Urinary bladder (tissue), 4 donors: ENCODE measurements around the gene SPATA20. TPM values are rescaled to one million over a fixed set of nuclear protein-coding genes. Genes with fewer than 3 reads are reported as not detected.

ENCODE experiments used
- DNase-seq: peaks from one replicate; pipeline ENCODE4 v3.0.0-alpha.2; 2015; ENCODE audit errors: extremely low spot score
- H3K27ac ChIP-seq: one replicate; pipeline ENCODE4 v1.5.1; 2013; ENCODE audit warnings: low read depth, mild to moderate bottlenecking, moderate library complexity
- H3K36me3 ChIP-seq: one replicate; pipeline ENCODE4 v1.6.1; 2013; ENCODE audit warnings: mild to moderate bottlenecking, moderate library complexity; ENCODE audit not compliant: insufficient read depth
- H3K4me1 ChIP-seq: one replicate; pipeline ENCODE4 v1.6.1; 2013; ENCODE audit warnings: mild to moderate bottlenecking, moderate library complexity; ENCODE audit not compliant: insufficient read depth
- H3K4me3 ChIP-seq: one replicate; pipeline ENCODE4 v1.5.1; 2013; ENCODE audit warnings: low read depth, low read length
- WGBS: extraction: QIAGEN DNeasy Blood & Tissue Kit; methylation state at CpG from one replicate; pipeline ENCODE4 v1.1.7; 2013; 5-methylcytosine and 5-hydroxymethylcytosine counted together
- polyA plus RNA-seq: library from polyadenylated mRNA; stranded (reverse); fragments of 200-250 nt; gene quantifications from one replicate; pipeline ENCODE4 v1.2.3, GENCODE V29; 2013
- total RNA-seq: library from RNA; depleted of rRNA; stranded (reverse); fragments of >200 nt; gene quantifications from one replicate; pipeline ENCODE4 v1.2.3, GENCODE V29; 2014
- donor health status: healthy with polysubstance abuse.
- donor health status: healthy.

The SPATA20 gene
- total and polyA plus RNA-seq, 2 donors, result 32.5 to 32.6 TPM

- no peak for DNase-seq
- Histone ChIP-seq H3K36me3 (no peaks in the 10 kb centered on the region), H3K4me3 (no peak overlapping the region), H3K27ac (no peak overlapping the region), H3K4me1 (no peaks in the 10 kb centered on the region)
- 63% methylated on average over 10 of the region's 10 CpGs for WGBS
These were observed 58.5 kb downstream of the SPATA20 start for GRCh38 chr17:50605429-50605828.

Other genes starting within 250 kb of the SPATA20 start
- 17.6 TPM for gene XYLT2, start 201.0 kb upstream of the SPATA20 start, total RNA-seq
- gene XYLT2, start 201.0 kb upstream of the SPATA20 start, polyA plus RNA-seq, result 27.8 TPM
- 38.6 TPM for gene MRPL27, start 174.0 kb upstream of the SPATA20 start, total RNA-seq
- gene MRPL27, start 174.0 kb upstream of the SPATA20 start, polyA plus RNA-seq, result 99.6 TPM
- 2.7 TPM for gene EME1, start 173.9 kb upstream of the SPATA20 start, total RNA-seq
- gene EME1, start 173.9 kb upstream of the SPATA20 start, polyA plus RNA-seq, result 0.29 TPM
- gene LRRC59, start 149.7 kb upstream of the SPATA20 start, total RNA-seq, result 62.5 TPM
- gene LRRC59, start 149.7 kb upstream of the SPATA20 start, polyA plus RNA-seq, result 48.3 TPM
- gene ACSF2, start 121.0 kb upstream of the SPATA20 start, total RNA-seq, result 23.2 TPM
- gene ACSF2, start 121.0 kb upstream of the SPATA20 start, polyA plus RNA-seq, result 32.6 TPM
- gene CHAD, start 78.3 kb upstream of the SPATA20 start, total RNA-seq, result 0.32 TPM
- not detected for gene CHAD, start 78.3 kb upstream of the SPATA20 start, polyA plus RNA-seq
- 17.0 TPM for gene RSAD1, start 68.3 kb upstream of the SPATA20 start, total RNA-seq
- gene RSAD1, start 68.3 kb upstream of the SPATA20 start, polyA plus RNA-seq, result 29.2 TPM
- 1.3 TPM for gene MYCBPAP, start 38.7 kb upstream of the SPATA20 start, total RNA-seq
- 0.23 TPM for gene MYCBPAP, start 38.7 kb upstream of the SPATA20 start, polyA plus RNA-seq
- gene EPN3, start 14.4 kb upstream of the SPATA20 start, total RNA-seq, result 4.4 TPM
- gene EPN3, start 14.4 kb upstream of the SPATA20 start, polyA plus RNA-seq, result 5.6 TPM
- gene CACNA1G, start 13.5 kb downstream of the SPATA20 start, total RNA-seq, result 6.6 TPM
- 0.15 TPM for gene CACNA1G, start 13.5 kb downstream of the SPATA20 start, polyA plus RNA-seq
- 6.9 TPM for gene ABCC3, start 87.7 kb downstream of the SPATA20 start, total RNA-seq
- gene ABCC3, start 87.7 kb downstream of the SPATA20 start, polyA plus RNA-seq, result 13.4 TPM
- 37.6 TPM for gene ANKRD40, start 160.7 kb downstream of the SPATA20 start, total RNA-seq
- gene ANKRD40, start 160.7 kb downstream of the SPATA20 start, polyA plus RNA-seq, result 34.0 TPM
- 129 TPM for gene LUC7L3, start 172.4 kb downstream of the SPATA20 start, total RNA-seq
- gene LUC7L3, start 172.4 kb downstream of the SPATA20 start, polyA plus RNA-seq, result 69.7 TPM
- gene ANKRD40CL, start 220.3 kb downstream of the SPATA20 start, total RNA-seq, result not detected
- not detected for gene ANKRD40CL, start 220.3 kb downstream of the SPATA20 start, polyA plus RNA-seq